RKO (cell line): ENCODE results near the gene ZNF483.
"Not testable (repeated sequence)": the region's sequence is repeated elsewhere in the genome, so short reads cannot be mapped to it uniquely, and the experiment has no call there.

Experiments
- DNase-seq: peaks from one replicate; pipeline ENCODE4 v3.0.0-alpha.2; 2016; ENCODE audit warnings: low spot score

ZNF483 gene

DNA sequence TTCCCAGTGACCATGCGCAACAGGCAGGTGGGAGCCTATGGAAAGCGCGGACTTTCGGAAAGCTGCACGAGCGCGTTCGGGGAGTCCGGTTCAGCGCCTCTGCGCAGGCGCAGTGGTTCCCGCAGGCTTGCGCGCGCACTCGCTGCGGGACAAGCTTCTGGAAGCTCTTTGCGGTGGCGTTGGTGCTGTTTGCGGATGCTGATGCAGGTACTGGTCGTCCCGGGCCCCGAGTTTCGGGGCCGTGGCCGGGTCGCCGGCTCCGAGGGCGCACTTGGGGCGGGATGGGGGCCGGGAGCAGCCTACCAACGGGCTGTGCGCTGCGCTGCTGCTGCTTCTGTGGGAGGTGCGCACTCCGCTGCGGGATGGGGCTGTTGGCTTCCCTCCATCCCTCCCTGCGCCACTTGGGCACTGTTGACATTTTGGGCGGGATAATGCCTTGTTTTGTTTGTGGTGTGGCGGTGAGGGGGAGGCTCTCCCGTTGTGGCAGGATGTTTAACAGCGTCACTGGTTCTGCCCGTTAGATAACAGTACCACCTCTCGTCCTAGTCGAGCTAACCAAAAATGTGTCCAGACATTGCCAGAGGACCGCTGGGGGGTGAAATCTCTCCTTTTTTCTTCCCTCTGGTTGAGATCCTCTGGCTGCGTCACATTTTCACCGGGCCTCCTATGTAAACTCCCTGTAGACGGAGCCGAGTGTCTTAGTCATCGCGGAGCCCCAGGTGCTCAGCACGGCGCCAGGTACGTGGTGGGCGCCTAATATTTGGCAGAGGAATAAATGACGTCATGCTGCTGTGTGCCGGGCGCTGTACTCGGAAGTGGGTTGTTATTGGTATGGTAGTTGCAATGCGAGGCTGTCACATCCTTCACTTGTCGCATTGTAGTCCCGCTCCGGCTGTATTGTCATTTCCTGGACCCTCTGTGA is at the start of gene ZNF483:
Gene ZNF483, plus strand, starts transcription at position 124 of the 922 bp plus-strand sequence. CDS start 2,217 bp downstream, outside the sequence.
- DNase-seq: peak; percentile 79

DNA sequence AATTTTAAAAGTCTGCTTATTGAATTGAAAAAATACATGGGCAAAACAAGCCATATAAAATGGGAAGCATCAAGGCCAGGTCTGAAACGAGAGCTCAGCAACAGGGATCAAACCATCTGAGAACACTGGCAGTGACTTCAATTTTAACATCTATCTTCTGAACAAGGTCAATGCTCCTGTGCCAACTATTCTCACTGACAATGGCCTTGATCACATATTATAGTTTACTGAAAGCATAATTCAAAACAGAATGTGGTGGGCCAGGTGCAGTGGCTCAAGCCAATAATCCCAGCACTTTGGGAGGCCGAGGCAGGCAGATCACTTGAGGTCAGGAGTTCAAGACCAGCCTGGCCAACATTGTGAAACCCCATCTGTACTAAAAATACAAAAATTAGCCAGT is 49.8 kb upstream of the ZNF483 start:
- DNase-seq: no peak

DNA sequence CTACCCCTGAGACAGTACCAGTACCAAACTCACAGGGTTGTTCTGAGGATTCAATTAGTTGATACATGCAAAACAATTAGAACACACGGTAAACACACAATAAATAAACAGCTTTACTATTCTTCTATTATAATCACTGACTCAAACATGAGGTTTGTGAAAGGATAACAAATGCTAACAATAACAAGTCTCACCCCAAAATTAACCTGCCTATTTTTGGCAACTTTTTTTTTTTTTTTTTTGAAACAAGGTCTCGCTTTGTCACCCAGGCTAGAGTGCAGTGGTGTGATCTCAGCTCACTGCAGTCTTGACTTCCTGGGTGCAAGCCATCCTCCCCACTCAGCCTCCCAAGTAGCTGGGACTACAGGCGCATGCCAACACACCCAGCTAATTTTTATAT is 47.3 kb upstream of the ZNF483 start:
- no peak for DNase-seq

DNA sequence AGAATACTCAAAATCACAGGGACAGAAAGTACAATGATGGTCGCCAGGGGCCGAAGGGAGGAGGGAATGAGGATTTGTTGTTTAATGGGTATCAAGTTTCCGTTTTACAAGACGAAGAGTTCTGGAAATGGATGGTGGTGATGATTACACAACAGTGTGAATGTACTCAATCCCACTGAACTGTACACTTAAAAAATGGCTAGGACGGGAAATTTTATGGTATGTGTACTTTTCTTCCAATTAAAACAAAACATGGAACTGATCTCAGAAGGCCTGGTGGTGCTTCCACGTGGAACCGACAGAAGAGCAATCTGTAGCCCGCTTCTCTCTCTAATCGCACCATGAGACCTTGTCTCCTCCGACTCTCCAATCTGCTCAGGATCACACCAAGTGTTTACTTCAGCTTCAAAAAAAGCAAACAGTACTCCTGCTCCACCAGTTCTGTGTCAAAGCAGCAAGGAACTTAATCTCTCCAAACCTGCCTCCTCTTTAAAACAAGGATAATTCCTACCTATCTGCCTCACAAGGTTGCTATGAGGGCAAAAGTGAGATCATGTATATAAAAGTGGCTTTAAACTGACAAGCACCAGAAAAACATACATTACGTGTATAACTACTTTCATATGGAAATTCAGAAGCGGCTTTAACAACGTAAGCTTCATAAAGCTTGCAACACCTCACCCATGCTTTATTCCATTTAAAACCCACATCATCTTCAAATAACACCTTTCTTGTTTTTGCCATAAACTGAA is 42.9 kb upstream of the ZNF483 start:
- DNase-seq: peak; percentile 19

DNA sequence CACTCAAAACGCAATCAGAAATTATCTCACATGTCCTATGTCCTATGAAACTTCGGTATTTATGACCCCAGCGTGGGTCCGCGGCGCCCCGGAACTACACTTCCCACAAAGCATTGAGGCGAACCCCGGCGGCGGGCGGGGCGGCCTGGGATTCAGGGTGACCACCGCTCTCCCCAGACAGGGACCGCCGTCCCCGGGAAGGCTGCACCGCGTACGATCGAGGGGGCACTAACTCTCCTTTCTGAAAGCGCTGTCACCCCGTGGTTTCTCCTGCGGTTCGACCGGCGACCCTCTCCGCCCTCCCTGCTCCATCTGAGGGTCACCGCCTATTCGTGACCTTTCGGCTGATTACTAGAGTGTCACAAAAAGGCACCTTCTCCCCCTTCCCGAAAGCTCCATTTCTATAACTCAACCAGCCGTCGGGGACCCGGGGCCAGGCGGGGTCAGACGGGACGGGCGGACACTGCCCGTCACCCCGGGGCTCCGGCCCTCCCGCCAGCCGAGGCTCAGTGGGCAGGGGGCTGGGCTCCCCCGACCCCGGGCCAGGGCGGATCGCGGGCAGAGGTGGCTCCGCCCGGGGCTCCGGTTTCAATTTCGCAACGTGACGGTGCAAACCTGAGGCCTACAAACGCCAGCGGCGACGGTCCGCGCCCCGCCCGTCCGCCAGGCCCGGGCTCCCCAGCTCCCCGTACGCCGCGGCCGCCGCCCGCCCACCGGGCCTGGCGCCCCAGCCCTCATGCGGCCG is 42.1 kb upstream of the ZNF483 start:
- peak; percentile 85 for DNase-seq

DNA sequence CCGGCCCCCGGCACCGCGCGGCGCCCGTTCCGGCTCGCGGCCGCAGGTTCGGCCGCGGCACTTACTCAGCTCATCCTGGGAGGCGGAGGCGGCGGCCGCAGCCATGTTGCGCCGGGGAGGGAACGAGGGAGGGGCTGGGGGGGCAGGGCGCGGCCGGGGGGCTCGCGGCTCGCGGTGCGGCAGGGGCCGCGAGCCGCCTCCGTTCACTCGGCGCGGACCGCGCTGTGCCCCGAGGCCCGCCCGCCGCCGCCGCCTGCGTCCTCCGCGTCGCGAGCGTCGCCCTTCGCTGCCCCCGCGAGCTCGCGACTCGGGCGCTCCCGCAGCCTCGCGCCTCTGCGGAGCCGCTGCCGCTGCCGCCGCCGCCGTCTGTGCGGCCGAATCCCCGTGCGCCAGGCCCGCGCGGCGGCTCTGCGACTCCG is 41.5 kb upstream of the ZNF483 start:
- peak; percentile 60 for DNase-seq

DNA sequence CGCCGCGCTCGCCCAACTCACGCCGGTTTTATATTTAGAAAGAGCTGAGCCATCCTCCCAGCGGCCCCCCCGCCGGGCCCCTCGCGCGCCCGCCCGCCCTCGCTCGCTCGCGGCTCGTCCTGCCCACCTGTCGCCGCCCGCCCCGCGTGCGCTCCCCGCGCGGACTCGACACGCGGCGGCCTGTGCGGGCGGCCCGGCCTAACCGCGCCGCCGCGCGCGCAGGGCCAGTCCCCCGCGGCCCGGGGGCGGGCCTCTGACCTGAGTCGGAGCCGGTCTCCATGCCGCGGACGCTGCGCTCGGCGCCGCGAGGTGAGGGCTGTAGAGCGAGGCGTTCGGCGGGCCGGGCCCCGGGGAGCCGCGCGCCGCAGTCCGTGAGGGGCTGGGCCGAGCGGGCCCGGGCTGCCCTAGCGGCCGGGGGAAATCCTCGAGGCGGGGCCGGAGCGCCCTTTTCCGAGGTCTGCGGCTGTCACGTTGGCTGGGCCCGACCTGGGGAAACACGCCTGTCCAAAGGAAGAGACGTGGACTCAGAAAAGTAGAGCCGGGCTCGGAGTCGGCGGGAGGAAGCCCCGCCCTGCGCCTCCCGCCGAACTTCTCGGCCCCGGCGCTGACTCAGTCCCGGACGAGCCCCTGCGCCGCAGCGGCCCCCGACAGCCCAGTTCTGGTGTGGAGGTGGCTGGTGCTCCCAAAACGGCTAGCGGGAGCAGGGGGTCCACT is 41.0 kb upstream of the ZNF483 start, which contains the start of gene ECPAS:
Gene ECPAS, minus strand, starts transcription at position 526 of the 714 bp plus-strand sequence. CDS start 11,465 bp downstream, outside the sequence.
- DNase-seq: peak; percentile 91

DNA sequence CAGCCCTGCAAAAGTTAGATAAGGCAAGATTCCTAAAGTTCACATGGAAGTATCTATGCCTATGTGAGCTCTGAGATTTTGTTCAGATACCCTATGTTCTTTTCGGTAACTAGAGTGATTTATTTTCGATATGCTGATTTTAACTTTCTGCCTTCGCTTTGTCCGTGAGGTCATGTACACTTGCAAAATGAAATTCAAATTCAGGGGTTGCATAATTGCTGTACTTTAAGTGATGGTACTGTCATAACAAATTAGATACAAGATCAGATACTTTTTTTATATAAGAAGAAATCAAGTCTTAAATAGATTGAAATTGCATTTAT is 40.4 kb upstream of the ZNF483 start:
- DNase-seq: no peak

DNA sequence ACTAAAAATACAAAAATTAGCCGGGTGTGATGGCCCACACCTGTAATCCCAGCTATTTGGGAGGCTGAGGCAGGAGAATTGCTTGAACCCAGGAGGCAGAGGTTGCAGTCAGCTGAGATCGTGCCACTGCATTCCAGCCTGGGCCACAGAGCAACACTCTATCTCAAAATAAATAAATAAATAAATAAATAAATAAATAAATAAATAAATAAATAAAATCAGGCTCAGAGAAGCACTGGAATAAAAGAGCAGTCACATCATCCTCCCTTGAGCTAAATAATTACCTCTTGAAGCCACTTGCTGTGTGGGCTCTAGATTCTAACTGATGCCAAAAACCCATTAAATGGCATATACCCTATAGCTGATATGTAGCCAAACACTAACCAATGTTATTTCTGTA is 27.8 kb upstream of the ZNF483 start:
- DNase-seq: not testable (repeated sequence)

DNA sequence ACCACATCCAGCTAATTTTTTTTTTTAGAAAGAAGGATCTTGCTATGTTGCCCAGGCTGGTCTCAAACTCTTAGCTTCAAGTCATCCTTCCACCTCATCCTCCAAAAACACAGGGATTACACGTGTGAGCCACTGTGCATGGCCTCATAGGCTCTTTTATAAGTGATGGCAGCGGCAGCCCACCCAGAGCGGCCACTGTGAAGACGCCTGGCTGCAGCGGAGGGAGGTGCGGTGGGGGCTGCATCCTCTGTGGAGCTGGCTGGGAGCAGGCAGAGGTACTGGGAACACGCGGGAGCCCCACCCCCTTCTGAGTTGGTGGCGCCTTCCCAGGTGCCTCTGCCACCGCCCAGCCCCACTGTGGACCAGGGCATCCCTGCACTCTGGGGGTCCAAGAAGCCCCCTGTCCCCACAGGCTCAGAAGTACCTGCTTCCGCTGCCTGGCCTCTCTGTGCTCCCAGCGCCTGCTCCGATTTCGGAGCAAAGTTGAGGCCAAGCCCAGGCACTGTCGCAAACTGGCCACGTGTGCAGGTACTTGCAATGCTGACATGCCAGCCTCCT is 23.9 kb upstream of the ZNF483 start:
- DNase-seq: no peak

DNA sequence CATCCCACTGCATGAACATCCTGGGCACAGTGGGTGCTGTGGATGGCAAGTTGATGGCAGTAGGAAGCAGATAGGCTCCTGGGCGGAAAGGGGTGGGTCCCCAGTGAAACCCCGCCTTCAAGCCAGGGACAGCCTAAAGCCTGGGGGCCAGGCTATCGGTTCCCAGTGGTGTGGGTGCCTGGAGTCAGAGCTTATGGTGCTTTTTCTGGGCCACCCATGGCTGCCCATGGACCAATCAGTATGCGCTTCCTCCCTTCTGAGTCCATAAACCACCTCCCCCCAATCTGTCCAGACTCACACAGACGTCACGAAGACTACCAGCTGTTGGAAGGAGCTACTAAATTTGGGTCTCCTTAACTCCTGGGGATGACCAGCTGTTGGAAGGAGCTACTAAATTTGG is 23.3 kb upstream of the ZNF483 start:
- DNase-seq: no peak

DNA sequence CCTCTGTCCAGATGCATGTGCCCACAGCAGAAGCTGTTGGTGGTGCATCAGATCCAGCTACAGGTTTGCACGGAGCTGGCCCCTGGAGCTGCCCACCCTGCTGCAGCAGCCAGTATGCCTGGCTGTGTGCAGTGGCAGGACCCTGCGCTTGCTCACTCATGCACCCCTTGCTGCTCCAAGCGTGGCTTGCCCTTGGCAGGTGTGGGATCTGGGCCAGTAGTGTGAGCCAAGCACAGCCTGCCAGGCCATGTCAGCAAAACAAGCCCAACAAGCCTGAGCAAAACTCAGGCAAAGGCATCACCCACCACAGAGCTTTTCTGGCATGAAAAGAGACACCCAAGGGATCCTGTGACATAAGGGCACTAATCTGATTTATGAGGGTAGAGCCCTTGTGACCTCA is 22.5 kb upstream of the ZNF483 start:
- no peak for DNase-seq

DNA sequence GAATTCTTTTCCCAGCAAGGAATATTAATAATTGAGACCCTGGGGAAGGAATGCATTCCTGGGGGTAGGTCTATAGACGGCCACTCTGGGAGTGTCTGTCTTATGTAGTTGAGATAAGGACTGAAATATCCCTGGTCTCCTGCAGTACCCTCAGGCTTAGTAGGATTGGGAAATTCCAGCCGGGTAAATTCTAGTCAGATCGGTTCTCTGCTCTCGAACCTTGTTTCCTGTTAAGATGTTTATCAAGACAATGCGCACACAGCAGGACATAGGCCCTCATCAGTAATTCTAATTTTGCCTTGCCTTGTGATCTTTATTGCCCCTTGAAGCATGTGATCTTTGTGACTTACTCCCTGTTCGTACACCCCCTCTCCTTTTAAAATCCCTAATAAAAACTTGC is 13.4 kb upstream of the ZNF483 start:
- DNase-seq: not testable (repeated sequence)

DNA sequence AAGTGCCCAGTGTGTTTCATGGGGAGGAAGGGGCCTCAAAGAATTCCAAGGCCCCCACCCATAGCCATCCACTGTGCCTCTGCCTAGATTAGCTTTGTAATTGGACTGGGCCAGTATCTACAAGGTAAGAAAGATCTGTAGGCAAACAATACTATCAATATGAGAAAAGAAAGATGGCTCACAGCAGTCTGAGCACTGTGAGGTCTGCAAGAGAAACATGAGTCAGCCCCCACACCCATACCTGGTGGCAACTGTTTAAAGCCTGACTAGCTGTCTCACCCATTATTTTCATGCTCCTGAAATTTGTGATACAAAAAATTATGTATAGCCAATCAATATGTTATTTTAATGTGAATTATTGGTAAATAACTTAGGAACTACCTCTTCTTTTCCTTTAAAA is 10.0 kb upstream of the ZNF483 start:
- DNase-seq: no peak

DNA sequence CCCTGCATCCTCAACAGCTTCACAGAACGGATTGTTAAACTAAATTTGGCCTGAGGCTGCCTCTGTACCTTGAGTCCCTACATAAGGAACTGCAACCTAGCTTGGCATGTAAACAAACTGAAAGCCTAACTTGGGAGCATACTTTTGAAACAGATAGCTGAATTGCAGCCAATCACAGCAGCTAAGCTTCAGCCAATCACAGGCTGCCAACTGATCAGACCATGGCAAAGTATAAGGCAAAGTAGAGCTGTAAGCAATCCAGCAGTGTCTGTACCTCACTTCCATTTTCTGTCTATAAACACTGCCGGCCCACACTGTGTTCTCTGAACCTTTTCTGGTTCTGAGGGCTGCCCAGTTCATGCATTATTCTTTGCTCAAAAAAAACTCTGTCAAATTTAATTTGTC is 8.9 kb upstream of the ZNF483 start:
- peak; percentile 69 for DNase-seq

DNA sequence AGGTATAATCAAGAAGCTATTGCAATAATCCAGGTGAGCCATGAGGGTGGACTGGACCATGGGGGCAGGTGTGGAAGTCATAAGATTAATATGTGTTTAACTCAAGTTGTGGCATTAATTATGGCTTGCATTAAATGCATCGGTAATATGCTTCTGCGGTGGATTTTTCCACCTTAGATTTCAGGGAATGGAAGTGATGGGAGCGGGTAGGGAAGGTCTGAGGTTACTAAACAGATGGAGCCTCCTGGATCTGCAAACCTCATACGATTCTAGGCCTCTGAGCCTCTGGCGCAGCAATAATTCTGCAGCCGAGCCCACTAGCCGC is 286 bp upstream of the ZNF483 start:
- DNase-seq: no peak

DNA sequence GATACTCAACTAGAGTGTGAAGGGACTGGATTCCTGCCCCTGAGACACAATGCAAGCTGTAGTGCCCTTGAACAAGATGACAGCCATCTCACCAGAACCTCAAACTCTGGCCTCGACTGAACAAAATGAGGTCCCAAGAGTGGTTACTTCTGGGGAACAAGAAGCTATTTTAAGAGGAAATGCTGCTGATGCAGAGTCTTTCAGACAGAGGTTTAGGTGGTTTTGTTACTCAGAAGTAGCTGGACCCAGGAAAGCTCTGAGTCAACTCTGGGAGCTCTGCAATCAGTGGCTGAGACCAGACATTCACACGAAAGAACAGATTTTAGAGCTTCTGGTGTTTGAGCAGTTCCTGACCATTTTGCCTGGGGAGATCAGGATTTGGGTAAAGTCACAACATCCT is 2.4 kb downstream of the ZNF483 start:
- peak; percentile 49 for DNase-seq

DNA sequence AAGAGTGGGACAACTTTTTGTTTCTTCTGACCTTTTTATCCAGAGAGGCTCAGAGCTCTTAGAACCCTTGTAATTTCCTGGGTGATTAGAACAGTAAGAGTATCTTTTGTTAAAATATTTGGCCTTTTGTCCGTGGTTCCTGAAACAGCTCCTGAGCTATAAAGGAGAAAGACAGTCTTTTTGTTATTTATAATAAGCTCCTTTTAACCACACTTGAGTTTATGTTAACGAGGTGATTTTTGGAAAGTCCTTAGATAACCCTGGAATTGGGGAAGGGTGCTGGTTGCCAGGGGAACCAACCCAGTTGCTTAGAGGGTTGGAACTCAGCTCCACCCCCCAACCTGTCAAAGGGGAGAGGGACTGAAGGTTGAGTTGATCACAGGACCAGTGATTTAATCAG is 4.8 kb downstream of the ZNF483 start:
- no peak for DNase-seq

DNA sequence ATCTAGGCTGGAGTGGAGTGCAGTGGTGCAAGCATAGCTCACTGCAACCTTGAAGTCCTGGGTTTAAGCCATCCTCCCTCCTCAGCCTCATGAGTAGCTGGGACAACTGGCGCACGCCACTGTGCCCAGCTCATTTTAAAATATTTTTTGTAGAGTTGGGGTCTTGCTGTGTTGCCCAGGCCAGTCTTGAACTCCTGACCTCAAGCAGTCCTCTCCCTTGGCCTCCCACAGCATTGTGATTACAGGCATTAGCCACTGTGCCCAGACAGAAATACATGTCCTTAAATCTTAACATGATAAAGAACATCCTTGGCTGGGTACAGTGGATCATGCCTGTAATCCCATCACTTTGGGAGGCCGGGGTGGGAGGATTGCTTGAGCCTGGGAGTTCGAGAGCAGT is 6.7 kb downstream of the ZNF483 start:
- DNase-seq: no peak

DNA sequence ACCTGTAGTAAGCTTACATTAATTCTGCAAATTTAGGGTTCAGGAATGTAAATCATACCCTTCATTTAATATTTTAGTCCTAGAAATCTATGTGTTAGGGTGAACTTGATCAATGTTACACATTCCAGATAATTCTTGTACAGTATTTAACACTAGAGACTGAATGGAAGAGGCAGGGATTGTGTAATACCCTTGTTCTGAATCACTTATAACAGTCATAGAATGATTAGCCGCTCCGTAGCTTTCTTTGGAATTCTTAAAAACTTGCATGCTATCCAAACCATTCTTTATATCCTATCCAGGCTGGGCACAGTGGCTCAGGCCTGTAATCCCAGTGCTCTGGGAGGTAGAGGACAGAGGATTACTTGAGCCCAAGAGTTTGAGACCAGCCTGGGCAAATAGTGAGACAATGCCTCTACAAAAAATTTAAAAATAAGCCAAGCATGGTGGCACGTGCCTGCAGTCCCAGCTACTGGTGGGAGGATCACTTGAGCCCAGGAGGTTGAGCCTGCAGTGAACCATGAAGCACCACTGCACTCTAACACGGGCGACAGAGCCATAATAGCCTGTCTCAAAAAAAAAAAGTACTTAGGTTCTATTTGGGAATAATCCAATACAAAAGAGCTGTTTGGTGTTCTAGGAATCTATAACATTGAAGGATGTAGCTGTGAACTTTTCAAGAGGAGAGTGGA is 8.3 kb downstream of the ZNF483 start:
- DNase-seq: peak; percentile 28
